Activated naive CD8-positive, alpha-beta T cell (primary cell): Measurements from ENCODE around the gene MEF2D.

ENCODE experiments used
- H3K27ac Mint-ChIP-seq: one replicate; pipeline ENCODE4 v1.8.0; 2021; ENCODE audit warnings: mixed read lengths
- H3K27me3 Mint-ChIP-seq: one replicate; pipeline ENCODE4 v1.8.0; 2021; ENCODE audit warnings: mixed read lengths
- H3K36me3 Mint-ChIP-seq: one replicate; pipeline ENCODE4 v1.8.0; 2021; ENCODE audit warnings: mixed read lengths
- H3K4me1 Mint-ChIP-seq: one replicate; pipeline ENCODE4 v1.8.0; 2021; ENCODE audit warnings: low read depth, mixed read lengths
- H3K4me3 Mint-ChIP-seq: one replicate; pipeline ENCODE4 v1.8.0; 2021; ENCODE audit warnings: mild to moderate bottlenecking, mixed read lengths
- H3K9me3 Mint-ChIP-seq: one replicate; pipeline ENCODE4 v1.8.0; 2021; ENCODE audit warnings: low read depth, mixed read lengths

The MEF2D gene

DNA sequence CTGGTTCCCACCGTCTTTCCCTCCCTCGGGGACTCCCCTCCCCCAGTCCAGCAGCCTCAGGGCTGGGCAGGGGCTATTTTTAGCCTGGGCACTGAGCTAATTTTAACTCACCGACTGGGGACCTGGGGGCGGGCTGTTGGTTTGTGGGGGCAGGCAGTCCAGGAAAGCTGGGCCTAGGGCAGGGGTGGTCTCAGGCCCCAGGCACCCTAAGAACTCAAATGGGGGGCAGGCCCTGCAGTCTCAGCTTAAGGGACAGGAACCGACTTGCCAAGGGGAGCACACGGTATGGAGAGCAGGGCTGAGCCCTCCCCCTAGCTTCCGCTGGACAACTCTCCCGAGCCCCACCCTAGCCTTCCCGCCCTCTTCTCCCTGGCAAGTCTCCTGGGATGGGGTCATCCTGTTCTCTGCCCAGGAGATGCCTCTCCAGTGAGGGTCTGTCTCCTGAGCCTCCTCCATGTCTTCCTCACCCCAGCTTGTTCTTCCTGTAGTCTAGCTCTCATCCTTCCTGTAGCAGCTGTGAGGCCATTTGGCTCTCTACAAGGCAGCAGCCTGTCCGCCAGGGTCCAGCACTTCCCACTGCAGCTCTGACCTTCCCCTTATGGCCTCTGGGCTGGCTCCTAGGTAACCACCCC is 10.1 kb downstream of the MEF2D start:
- peak overlapping the region; percentile 79 for H3K4me3 Mint-ChIP-seq
- H3K27ac Mint-ChIP-seq: peak overlapping the region; percentile 93
- H3K27me3 Mint-ChIP-seq: no peaks in the 10 kb centered on the region
- H3K36me3 Mint-ChIP-seq: no peaks in the 10 kb centered on the region
- peaks cover 90% of the 10 kb centered on the region for H3K4me1 Mint-ChIP-seq
- H3K9me3 Mint-ChIP-seq: no peaks in the 10 kb centered on the region

DNA sequence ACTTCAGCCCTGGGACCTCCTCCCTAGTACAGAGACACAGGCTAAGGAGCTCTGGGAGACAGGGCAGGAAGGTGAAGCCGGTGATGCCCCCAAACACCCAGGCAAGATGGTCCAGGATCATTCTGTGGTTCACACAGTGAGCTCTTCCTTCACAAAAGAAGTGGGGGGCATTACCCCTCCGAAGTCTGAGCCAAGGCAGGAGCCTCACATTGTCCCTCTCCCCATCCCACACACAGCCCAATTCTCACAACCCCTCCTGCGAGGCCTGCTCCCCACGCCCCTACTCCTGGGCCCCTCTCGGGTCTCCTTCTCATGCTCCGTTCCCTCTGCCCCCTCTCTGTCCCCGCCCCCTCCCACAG is 10.7 kb downstream of the MEF2D start:
- H3K4me3 Mint-ChIP-seq: peak overlapping the region; percentile 79
- H3K27ac Mint-ChIP-seq: peak overlapping the region; percentile 95
- no peaks in the 10 kb centered on the region for H3K27me3 Mint-ChIP-seq
- H3K36me3 Mint-ChIP-seq: no peaks in the 10 kb centered on the region
- no peaks in the 10 kb centered on the region for H3K9me3 Mint-ChIP-seq
- H3K4me1 Mint-ChIP-seq: peaks cover 85% of the 10 kb centered on the region

DNA sequence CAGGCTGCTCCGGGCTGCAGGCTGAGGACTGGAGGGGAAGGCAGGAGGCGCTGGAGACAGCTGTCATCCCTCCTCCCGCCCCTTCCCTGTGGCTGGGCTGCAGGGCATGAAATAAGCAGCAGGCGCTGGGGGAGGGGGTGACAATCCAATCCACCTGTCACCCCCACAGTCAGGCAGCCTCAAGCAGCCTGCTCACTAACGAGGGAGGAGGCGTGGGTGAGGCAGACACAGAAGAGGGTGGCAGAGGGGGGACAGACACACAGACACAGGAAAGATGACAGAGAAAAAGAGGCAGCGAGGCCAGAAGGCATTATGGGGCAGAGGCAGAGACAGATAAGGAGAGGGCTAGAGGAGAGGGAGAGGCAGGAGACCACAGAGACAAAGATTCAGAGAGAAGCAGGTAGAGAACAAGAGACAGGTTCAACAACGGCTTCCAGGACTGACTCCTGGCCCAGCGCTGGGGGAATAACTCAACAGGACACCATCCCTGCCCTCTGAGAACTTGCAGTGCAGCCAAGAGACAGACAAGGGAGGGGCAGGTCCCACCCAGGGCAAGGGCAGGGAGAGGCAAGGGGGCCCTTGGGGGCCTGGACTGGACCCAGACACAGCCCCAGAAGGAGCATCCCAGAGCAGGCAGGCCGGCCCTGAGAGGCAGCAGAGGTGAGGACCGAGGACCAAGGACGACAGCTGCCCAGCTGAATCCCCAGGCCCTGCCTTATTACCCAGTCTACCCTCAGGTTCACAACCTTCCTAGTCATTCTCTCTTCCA is 11.2 kb downstream of the MEF2D start:
- Mint-ChIP-seq H3K27me3 (no peaks in the 10 kb centered on the region), H3K27ac (peak overlapping the region; percentile 95), H3K4me1 (peaks cover 84% of the 10 kb centered on the region), H3K36me3 (no peaks in the 10 kb centered on the region), H3K9me3 (no peaks in the 10 kb centered on the region), H3K4me3 (peak overlapping the region; percentile 79)

DNA sequence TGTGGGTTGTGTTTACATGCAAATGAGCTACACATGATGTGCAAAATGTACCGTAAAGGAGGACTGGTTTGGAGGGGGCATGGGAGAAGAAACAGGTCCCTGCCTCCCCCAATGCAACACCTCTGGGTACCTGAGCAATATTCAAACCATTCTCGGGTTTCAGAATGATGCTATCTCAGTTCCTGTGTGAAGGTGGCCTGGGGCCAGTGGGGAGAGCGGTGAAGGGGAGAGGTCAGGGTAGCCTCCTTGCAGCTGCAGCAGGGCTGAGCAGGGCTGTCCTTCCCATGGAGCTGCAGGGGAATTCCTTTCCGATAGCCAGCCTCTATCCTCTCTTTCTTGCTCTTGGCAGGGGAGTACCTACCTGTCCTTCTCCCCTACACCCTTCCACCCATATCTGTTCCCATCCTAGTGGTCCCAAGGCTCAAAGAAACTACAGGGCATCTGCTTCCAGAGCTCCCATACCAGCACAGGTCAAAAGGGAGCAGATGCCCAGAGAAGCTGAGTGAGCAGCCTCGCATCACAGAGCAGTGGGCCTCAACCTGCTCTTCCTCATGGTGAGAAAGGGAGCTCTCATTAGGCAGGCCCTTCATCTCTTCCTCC is 11.9 kb downstream of the MEF2D start:
- Mint-ChIP-seq H3K36me3 (no peaks in the 10 kb centered on the region), H3K27ac (peak overlapping the region; percentile 95), H3K4me1 (peaks cover 82% of the 10 kb centered on the region), H3K4me3 (peak overlapping the region; percentile 79), H3K9me3 (no peaks in the 10 kb centered on the region), H3K27me3 (no peaks in the 10 kb centered on the region)

DNA sequence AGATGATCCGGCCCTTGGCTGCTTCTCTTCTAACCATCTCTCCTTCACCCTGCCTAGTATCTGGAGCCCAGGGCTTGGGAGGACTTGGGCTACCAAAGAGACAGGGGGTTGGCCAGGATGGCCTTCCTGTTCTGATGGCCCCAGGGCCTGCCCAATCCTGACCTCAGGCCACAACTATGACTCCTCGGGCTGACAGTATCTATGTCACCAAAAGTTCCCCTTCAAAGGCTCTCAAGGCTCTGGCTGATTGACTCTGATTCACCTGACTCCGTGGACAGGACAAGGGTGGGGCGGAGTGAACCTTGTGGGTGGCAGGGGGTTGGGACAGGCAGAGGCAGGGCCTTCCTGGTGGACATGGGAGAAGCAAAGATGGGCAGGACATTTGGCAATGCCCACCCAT is 12.7 kb downstream of the MEF2D start:
- Mint-ChIP-seq H3K4me3 (peak overlapping the region; percentile 79), H3K27me3 (no peaks in the 10 kb centered on the region), H3K27ac (peak overlapping the region; percentile 95), H3K36me3 (no peaks in the 10 kb centered on the region), H3K4me1 (peaks cover 77% of the 10 kb centered on the region), H3K9me3 (no peaks in the 10 kb centered on the region)

DNA sequence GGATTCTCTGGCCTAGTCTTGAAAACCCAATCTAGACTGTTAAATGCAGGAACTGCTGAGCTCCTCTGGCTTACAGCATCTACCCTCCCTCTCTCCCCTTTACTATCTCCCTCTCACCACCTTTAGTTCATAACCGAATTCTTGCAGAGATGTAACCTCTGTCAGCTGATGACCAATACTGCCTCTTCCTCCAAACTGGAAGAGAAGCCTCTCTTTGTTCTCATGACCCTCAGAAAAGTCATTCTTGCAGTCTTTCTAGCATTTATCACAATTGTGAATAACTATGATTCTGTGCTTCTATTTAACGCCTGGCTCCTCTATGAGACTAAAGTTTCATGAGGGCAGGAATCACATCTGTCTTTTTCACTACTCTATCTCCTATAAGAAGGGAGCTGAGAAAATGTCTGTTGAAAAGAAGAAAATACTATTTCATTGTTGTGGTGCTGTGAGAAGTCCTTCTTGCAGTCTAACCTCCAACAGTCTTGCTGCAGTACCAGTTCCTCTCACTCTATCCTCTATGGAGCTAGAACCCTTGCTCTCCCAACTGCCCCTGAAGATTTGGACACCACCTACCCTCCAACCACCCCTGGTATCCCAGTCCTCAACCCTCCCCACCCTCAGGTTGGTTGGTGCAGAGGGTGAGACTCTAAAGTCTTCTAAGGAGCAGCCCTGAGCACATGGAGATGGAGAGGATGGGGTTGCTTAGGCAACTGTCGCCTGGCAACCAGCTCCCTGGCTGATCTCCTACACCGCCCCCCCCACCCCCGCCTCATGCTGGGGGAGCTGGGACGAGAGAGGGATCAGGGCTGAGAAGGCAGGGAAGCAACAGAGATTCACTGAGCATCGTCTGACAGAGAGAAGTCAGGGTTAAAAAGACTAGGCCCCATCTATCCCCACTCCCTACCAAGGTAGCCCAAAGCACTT is 13.9 kb downstream of the MEF2D start:
- H3K27me3 Mint-ChIP-seq: no peaks in the 10 kb centered on the region
- H3K36me3 Mint-ChIP-seq: peaks cover 2% of the 10 kb centered on the region
- peak overlapping the region; percentile 43 for H3K4me3 Mint-ChIP-seq
- no peaks in the 10 kb centered on the region for H3K9me3 Mint-ChIP-seq
- peaks cover 77% of the 10 kb centered on the region for H3K4me1 Mint-ChIP-seq
- H3K27ac Mint-ChIP-seq: peak overlapping the region; percentile 95

DNA sequence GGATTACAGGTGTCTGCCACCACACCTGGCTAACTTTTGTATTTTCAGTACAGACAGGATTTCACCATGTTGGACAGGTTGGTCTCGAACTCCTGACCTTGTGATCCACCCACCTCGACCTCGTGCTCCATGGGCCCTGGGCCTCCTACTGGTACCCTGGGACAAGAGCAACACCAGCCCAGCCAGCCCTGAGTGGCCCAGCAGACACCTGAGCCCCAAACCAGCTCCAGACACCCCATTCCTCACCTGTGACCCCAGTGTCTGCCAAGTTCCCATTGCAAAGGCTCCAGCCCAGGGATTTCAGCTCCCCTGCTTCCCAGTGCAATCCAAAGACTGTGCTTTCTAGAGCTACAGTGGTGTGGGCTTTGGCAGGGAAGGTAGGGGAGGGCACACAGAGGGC is 14.6 kb downstream of the MEF2D start:
- peaks cover 77% of the 10 kb centered on the region for H3K4me1 Mint-ChIP-seq
- H3K27ac Mint-ChIP-seq: no peak overlapping the region
- H3K9me3 Mint-ChIP-seq: no peaks in the 10 kb centered on the region
- H3K36me3 Mint-ChIP-seq: peaks cover 3% of the 10 kb centered on the region
- no peak overlapping the region for H3K4me3 Mint-ChIP-seq
- H3K27me3 Mint-ChIP-seq: no peaks in the 10 kb centered on the region

DNA sequence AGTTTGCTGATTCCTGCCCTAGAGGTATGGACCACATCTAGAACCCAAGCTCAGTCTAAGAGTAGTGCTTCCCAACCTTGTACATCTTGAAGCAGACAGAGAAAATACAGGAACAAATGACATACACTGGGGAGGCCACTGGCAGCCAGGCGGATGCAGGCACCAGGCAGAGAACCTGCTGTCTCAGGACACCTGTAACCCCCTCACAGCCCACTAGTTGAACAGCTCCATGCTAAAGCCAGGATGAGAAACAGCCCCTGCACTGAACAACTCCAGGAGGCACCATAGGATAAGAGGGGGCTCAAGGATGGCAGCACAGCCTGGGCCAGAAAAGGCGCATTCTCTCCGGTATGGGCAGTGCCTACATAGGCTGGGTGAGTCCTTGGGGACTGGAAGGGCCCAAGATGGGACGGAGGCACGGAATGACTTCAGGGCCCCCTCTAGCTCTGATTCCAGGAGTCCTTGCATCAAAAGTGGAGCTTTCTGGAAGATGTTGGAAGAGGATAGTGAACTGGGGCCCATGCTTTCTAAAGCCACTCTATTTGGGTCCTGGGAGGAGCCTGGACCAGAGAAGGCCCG is 16.0 kb downstream of the MEF2D start:
- Mint-ChIP-seq H3K27ac (peak overlapping the region; percentile 66), H3K4me3 (no peak overlapping the region), H3K4me1 (peaks cover 73% of the 10 kb centered on the region), H3K27me3 (no peaks in the 10 kb centered on the region), H3K36me3 (peaks cover 6% of the 10 kb centered on the region), H3K9me3 (no peaks in the 10 kb centered on the region)

DNA sequence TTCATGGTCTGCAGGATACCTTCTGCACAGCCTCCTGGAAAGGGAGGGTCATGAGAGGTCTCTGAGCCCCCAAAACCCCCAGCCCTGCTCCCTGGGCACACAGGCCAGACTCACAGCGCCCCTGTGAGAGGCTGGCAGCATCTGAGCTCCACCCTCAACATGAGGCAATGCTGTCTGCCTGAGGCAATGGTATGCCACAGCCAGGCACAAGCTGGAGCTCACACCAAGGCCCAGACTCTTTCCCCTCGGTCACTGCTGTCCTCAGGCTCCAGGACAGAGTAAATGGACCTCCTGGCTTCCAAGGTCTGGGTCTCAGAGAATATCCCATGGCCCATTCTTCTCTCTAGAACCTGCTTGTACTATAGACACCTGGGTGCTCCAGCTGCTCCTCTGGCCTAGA is 17.2 kb downstream of the MEF2D start:
- H3K36me3 Mint-ChIP-seq: peaks cover 6% of the 10 kb centered on the region
- H3K27me3 Mint-ChIP-seq: no peaks in the 10 kb centered on the region
- peak overlapping the region; percentile 77 for H3K27ac Mint-ChIP-seq
- H3K4me1 Mint-ChIP-seq: peaks cover 62% of the 10 kb centered on the region
- H3K9me3 Mint-ChIP-seq: no peaks in the 10 kb centered on the region
- no peak overlapping the region for H3K4me3 Mint-ChIP-seq

DNA sequence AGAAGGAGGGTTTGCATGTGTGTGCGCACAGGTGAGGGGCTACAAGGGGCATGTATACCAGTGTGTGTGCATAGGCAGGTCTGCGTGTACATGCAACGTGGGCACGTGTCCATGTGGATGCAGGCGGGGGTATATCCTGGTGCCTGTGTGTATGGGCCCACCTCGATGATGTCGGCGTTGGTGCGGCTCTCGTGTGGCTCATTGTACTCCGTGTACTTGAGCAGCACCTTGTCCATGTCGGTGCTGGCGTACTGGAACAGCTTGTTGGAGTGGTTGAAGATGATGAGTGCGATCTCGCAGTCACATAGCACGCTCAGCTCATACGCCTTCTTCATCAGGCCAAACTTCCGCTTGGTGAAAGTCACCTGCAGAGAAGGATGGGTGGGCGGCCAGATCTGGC is 18.3 kb downstream of the MEF2D start:
- Mint-ChIP-seq H3K36me3 (peaks cover 6% of the 10 kb centered on the region), H3K27me3 (no peaks in the 10 kb centered on the region), H3K9me3 (no peaks in the 10 kb centered on the region), H3K4me1 (peaks cover 50% of the 10 kb centered on the region), H3K27ac (peak overlapping the region; percentile 58), H3K4me3 (no peak overlapping the region)

DNA sequence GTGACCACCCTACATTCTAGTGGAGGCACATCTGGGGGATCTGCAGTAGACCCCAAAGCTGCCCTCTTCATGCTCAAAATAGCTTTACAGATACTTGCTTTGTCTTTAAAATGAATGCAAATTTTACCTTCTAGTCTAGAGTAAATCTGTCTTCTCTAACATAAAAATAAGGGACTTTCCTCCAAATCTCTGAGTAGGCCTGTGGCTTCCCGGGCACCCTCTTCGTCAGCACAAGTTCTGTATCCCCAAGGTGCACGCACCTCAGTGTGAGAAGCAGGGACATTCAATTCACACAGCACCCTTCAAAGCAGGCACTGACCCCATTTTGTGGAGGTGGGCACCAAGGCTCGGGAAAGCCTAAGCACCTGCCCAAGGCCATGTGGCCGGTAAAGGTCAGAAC is 19.0 kb downstream of the MEF2D start:
- Mint-ChIP-seq H3K4me3 (peak overlapping the region; percentile 14), H3K27me3 (no peaks in the 10 kb centered on the region), H3K4me1 (peaks cover 48% of the 10 kb centered on the region), H3K9me3 (no peaks in the 10 kb centered on the region), H3K36me3 (peaks cover 6% of the 10 kb centered on the region), H3K27ac (peak overlapping the region; percentile 85)

DNA sequence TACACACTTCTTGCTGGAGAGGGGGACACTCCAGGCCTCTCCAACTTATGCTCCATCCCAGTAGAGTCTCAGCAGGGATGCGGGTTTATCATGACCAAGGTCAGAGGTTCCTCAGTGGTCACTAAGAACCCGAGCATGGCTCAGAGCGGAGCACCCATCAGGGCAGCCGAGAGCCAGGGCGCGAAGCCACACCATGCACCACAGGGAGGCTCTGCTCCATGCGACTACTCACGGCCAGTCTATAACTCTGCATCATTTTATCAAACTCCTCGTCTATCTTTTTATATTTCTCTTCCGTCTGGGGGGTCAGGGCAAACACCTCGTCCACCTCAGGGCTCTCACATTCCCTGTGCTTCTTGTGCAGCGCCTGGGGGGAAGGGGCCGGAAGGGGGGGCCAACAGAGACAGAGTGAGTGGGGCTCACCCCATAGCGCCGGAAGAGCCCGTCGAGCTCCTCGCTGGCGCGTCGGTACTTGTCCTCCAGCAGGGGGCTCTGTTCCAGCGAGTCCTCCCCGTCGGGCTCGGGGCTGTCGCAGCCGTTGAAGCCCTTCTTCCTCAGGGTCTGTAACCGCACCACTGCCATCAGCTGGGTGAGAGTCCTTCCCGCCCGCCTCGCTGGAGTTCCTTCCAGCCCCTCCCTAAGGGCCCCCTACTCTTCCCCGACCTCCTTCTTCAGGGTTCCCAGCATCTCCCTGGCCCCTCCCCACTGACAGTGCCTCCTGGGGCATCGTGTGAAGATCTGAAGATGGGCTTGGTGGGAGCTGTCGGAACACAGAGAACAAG is 20.0 kb downstream of the MEF2D start:
- Mint-ChIP-seq H3K36me3 (peaks cover 10% of the 10 kb centered on the region), H3K4me3 (peak overlapping the region; percentile 15)

DNA sequence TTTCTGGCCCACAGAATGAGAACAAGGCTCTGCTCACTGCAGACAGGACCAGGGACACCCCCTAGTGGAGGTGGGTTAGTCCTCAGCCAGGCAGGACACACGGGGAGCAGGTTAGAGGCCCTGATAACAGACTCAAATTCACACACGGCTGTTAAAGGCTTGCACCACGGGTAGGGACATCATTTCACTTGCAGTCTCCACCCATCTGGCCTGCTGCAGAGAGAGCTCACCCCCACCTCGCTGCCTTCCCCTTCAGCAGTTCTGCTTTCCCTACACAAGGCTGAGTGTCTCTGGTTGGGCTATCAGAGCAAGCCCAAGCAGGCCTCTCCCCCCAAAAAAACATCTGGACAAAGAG is 20.6 kb downstream of the MEF2D start:
- Mint-ChIP-seq H3K36me3 (peaks cover 10% of the 10 kb centered on the region), H3K27me3 (no peaks in the 10 kb centered on the region), H3K27ac (no peak overlapping the region), H3K4me3 (no peak overlapping the region), H3K4me1 (peaks cover 45% of the 10 kb centered on the region), H3K9me3 (no peaks in the 10 kb centered on the region)

More for the DNA sequence above, 20.0 kb downstream of the MEF2D start:
- peaks cover 45% of the 10 kb centered on the region for H3K4me1 Mint-ChIP-seq
- H3K9me3 Mint-ChIP-seq: no peaks in the 10 kb centered on the region
- H3K27ac Mint-ChIP-seq: peak overlapping the region; percentile 82
- H3K27me3 Mint-ChIP-seq: no peaks in the 10 kb centered on the region
